Omental fat pad (tissue), 4 donors: ENCODE data around the gene GHR. TPM values are rescaled to one million over a fixed set of nuclear protein-coding genes. Genes with fewer than 3 reads are reported as not detected.

ENCODE experiments used
- ATAC-seq: fragments of 150-250 bp; one replicate; pipeline ENCODE4 v1.9.1; 2016; ENCODE audit warnings: mild to moderate bottlenecking, moderate library complexity; ENCODE audit not compliant: low FRiP score
- DNase-seq: peaks from one replicate; pipeline ENCODE4 v3.0.0-alpha.2; 2019; ENCODE audit warnings: low spot score
- total RNA-seq, 4 donors: library from RNA; depleted of rRNA; stranded (reverse); fragments of >200 nt; gene quantifications; one replicate each; pipeline ENCODE4 v1.1.0, GENCODE V29; 2016
- TF ChIP-seq, protein P1 (sequence below), 3 donors: fragments of 450-650 bp; IDR thresholded peaks; one replicate each; pipeline ENCODE4 v1.5.1; 2016 to 2017; ENCODE audit warnings: antibody characterized with exemption in 3 of 3, mild to moderate bottlenecking in 3 of 3, moderate library complexity in 2 of 3

GHR gene
- total RNA-seq, 4 donors from 2014 or later = 83.2 to 226 (median 133) TPM

DNA sequence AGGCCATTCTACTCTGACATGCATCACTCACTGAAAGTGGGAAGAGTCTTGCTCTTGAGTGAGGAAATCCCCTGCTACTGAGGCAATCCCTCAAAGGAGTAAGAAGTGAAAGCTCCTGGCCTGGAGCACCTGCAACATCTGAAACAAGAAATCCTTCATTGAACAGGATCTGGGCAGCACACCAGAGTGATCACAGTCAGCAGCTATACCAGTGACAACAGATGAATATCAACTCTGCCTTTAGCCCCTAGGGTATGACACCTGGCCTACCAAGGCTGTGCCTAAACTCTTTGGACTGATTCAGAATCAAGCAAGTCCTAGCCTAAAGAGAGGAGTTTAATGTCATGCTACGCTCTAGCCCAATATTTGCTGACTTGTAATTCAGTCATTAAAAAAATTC is 177.2 kb downstream of the GHR start:
- TF ChIP-seq, protein P1, sequence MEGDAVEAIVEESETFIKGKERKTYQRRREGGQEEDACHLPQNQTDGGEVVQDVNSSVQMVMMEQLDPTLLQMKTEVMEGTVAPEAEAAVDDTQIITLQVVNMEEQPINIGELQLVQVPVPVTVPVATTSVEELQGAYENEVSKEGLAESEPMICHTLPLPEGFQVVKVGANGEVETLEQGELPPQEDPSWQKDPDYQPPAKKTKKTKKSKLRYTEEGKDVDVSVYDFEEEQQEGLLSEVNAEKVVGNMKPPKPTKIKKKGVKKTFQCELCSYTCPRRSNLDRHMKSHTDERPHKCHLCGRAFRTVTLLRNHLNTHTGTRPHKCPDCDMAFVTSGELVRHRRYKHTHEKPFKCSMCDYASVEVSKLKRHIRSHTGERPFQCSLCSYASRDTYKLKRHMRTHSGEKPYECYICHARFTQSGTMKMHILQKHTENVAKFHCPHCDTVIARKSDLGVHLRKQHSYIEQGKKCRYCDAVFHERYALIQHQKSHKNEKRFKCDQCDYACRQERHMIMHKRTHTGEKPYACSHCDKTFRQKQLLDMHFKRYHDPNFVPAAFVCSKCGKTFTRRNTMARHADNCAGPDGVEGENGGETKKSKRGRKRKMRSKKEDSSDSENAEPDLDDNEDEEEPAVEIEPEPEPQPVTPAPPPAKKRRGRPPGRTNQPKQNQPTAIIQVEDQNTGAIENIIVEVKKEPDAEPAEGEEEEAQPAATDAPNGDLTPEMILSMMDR (IDR thresholded peaks at IDR 0.05) = no peak
- no peak for ATAC-seq
- no peak for DNase-seq

DNA sequence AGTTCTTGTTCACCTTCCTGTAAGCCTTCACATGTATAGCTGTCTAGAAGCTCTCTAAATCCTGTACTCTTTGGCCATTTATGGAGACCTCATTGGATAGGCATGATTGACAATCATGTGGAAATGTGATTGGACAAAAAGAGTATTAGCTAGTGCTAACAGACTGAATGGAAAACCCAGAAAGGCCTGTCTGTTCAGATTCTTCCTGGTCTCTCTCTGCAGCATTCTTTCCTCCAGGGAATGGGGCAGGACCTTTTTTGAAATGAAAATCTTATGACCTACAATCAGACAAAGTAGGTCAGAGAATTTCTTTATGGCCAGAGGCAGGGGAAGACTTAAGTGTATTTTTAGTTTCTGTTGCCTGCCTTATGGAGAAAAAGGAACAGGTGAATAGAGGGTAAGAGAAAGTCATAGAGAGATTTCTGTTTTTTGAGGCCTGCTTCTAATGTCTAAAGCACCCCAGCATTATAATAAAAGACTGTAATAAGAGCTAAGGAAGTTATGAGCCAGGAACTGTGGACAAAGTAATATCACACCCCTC is 181.0 kb downstream of the GHR start:
- TF ChIP-seq, protein P1 (IDR thresholded peaks at IDR 0.05) = no peak
- ATAC-seq (no peak), DNase-seq (no peak)

DNA sequence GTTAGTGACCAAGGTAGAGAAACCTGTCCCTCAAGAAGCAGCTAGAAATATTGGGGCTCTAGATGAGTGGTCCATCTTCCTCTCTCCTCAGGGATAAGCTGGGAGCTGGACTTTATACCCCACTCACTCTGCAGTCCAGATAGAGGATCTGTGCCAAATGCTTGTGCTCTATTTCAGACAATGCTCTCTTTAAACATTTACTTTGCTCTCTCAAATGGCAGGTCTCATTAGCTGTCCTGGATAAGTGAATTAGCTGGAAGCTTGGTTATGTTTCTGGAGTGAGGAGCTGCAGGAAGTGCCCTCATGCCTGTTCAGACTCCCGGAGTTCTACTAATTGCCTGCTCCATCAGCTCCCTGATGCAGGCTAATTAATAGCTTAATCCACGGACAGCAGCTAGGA is 182.3 kb downstream of the GHR start:
- TF ChIP-seq, protein P1 (IDR thresholded peaks at IDR 0.05) = no peak
- DNase-seq (no peak), ATAC-seq (no peak)

DNA sequence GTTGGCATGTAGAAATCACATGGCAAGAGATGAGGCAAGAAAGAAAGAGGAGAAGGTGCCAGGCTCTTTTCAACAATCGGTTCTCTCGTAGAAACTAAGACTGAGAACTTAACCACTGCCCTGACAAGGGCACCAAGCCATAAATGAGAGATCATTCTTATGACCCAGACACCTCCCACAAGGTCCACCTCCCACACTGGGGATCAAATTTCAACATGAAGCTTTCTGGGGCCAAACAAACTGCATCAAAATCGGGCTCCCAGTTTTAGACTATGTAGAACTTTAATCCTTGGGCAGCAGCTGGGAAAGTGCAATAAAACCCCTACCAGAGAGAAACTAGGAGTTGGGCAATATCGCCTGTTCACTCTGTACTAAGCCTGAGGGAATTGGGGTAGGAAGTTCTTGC is 183.2 kb downstream of the GHR start:
- no peak for DNase-seq
- ATAC-seq = no peak
- TF ChIP-seq, protein P1 (IDR thresholded peaks at IDR 0.05) = no peak

DNA sequence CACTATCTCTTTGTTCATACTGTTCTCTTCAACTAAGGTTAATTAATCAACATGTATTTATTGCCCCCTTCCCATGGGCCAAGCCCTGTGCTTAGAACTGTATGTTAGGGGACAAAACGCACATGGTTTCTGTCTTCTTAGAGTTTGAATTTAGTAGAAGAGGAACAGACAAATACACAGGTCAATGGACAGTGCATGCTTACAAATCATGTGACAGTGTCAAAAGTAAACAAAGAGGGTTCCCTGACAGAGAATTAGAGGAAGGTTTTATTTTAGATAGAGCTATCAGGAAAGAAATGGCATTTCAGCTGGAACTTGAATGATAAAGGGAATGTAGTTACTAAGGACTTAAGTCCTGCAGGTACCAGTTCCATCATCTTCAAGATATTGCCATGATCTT is 188.2 kb downstream of the GHR start:
- ATAC-seq = no peak
- DNase-seq = no peak
- TF ChIP-seq, protein P1 (IDR thresholded peaks at IDR 0.05) = no peak

DNA sequence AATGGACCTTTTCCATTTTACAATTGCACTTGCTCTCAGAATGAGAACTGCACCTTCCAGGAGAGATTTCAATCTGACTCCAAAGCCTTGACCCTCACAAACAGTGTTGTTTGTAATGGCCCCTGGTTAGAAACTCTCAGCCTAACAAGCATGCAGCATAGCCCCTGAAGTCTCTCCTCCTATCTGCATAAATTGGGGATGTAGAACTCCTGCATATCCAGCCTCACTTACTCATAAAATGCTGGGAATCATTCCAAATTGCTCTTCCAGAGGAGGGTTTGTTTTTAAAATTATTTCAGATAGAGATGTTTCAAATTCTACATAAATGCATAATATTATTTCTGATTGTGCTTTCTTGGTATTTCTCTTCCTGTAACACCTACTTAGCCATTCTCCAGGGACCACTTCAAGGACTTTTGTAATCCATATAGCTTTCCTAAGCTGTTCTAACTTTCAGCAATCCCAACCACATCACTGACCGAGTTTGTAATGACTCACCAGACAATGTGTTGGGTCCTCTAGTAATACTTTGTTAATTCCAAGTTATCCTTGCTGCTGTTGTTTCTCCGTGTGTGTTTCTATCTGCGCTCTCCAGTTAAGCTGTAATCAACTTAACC is 189.6 kb downstream of the GHR start:
- ATAC-seq (peak; percentile 82), DNase-seq (no peak)
- TF ChIP-seq, protein P1 (IDR thresholded peaks at IDR 0.05) = no peak

DNA sequence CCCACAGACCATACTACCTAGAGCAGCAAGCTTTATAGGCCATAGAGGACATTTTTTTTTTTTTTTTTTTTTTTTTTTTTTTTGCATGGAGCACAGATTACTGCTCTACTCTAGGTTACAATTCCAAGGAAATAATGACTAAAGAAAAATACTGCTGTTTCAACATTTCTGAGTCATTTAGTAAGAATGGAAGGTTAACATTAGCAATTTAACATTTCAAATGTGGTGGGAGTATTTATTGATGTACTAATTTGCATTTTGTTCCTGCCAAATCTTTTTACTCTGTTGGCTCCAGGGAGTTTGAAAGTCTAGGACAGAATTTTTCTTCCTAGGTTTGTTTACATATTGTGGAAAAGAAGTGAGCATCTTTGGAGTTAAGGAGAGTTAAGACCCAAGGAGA is 191.3 kb downstream of the GHR start:
- TF ChIP-seq, protein P1 (IDR thresholded peaks at IDR 0.05) = no peak
- DNase-seq (no peak), ATAC-seq (peak; percentile 85)
